Suprapubic skin (tissue), 4 donors: Measurements from ENCODE around the gene TBX19.

ENCODE experiments used
- CTCF ChIP-seq, 2 donors: fragments of 200-600 bp in 1 of 2; fragments of 450-650 bp in 1 of 2; sonication (generic) in 1 of 2; IDR thresholded peaks; one replicate each; pipeline ENCODE4 v1.5.1; 2016 to 2019; ENCODE audit warnings: antibody characterized with exemption in 2 of 2, mild to moderate bottlenecking in 1 of 2, moderate library complexity in 1 of 2
- EP300 ChIP-seq: sonication (generic); formaldehyde crosslinking; IDR thresholded peaks from one replicate; pipeline ENCODE4 v1.6.1; 2017; ENCODE audit warnings: antibody characterized with exemption
- POLR2A ChIP-seq, 2 donors: fragments of 450-650 bp; IDR thresholded peaks; one replicate each; pipeline ENCODE4 v1.6.1; 2017; ENCODE audit warnings: antibody characterized with exemption in 2 of 2, mild to moderate bottlenecking in 2 of 2, moderate library complexity in 2 of 2
- POLR2AphosphoS5 ChIP-seq, 3 donors: sonication (generic); formaldehyde crosslinking; IDR thresholded peaks; one replicate each; pipeline ENCODE4 v1.6.1; 2017; ENCODE audit warnings: antibody characterized with exemption in 3 of 3

GRCh38 chr1:168338589-168339503, 58.2 kb downstream of the TBX19 start:
- TF ChIP-seq CTCF (IDR thresholded peaks at IDR 0.05) (no peak), POLR2A (IDR thresholded peaks at IDR 0.05) (no peak), POLR2AphosphoS5 (IDR thresholded peaks at IDR 0.05) (no peak), EP300 (no peak)
